ENCODE data around the gene MRPL45.
A peak's percentile ranks its signal among the peaks of the same experiment; 100 is the strongest.

Gene MRPL45

DNA sequence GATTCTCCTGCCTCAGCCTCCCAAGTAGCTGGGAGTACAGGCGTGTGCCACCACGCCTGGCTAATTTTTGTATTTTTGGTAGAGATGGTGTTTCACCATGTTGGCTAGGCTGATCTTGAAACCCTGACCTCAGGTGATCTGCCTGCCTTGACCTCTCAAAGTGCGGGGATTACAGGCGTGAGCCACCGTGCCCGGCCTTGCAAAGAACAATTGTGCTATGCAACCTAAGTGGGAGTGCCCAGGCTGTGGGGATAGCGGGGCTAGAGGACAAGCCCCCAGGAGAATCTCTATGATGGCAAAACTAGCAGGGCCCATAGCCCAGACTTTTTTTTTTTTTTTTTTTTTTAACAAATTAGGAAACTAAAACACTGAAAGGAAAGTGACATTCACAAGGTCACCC lies 48.8 kb downstream of the MRPL45 start:
- Histone ChIP-seq H3K27ac (ENCODE audit: poor library complexity, severe bottlenecking) (no peak overlapping the region), H3K4me1 (ENCODE audit: insufficient read depth, poor library complexity, severe bottlenecking) (no peaks in the 10 kb centered on the region), H3K9me3 (ENCODE audit: severe bottlenecking) (no peaks in the 10 kb centered on the region), H3K36me3 (ENCODE audit: low read depth) (no peaks in the 10 kb centered on the region), H3K4me3 (ENCODE audit: severe bottlenecking) (no peak overlapping the region), H3K27me3 (ENCODE audit: insufficient read depth, poor library complexity, severe bottlenecking) (no peaks in the 10 kb centered on the region)
- DNase-seq (ENCODE audit: low spot score) (no peak), ATAC-seq (ENCODE audit: low read depth) (no peak)
- TF ChIP-seq, protein P1, sequence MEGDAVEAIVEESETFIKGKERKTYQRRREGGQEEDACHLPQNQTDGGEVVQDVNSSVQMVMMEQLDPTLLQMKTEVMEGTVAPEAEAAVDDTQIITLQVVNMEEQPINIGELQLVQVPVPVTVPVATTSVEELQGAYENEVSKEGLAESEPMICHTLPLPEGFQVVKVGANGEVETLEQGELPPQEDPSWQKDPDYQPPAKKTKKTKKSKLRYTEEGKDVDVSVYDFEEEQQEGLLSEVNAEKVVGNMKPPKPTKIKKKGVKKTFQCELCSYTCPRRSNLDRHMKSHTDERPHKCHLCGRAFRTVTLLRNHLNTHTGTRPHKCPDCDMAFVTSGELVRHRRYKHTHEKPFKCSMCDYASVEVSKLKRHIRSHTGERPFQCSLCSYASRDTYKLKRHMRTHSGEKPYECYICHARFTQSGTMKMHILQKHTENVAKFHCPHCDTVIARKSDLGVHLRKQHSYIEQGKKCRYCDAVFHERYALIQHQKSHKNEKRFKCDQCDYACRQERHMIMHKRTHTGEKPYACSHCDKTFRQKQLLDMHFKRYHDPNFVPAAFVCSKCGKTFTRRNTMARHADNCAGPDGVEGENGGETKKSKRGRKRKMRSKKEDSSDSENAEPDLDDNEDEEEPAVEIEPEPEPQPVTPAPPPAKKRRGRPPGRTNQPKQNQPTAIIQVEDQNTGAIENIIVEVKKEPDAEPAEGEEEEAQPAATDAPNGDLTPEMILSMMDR (IDR thresholded peaks at IDR 0.05; ENCODE audit: poor library complexity, severe bottlenecking), result no peak

DNA sequence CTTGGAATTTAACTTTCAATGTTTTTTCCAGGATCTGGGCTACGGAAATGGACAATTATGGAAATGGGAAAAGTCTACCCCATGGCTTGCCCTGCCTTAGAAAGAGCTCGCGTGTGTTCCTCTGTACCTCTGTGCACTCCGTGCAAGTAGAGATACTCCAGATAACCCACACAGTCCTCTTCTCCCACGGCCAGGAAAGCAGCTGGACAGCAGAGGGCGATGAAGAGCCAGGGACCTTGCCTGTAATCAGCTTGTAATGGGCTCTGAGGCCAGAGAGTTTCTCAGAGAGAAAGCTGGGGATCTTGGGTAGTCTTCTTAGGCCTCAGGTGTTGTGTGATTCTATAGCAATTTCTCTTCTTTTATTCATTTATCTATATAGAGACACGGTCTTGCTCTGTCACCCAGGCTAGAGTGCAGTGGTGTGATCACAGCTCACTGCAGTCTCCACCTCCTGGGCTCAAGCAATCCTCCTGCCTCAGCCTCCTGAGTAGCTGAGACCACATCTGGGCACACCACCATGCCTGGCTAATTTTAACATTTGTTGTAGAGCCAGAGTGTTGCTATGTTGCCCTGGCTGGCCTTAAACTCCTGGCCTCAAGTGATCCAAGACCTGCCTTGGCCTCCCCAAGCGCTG lies 52.2 kb downstream of the MRPL45 start:
- ATAC-seq (ENCODE audit: low read depth), result peak; percentile 77
- Histone ChIP-seq H3K27me3 (ENCODE audit: insufficient read depth, poor library complexity, severe bottlenecking) (no peaks in the 10 kb centered on the region), H3K27ac (ENCODE audit: poor library complexity, severe bottlenecking) (no peak overlapping the region), H3K4me3 (ENCODE audit: severe bottlenecking) (no peak overlapping the region), H3K36me3 (ENCODE audit: low read depth) (no peaks in the 10 kb centered on the region), H3K9me3 (ENCODE audit: severe bottlenecking) (no peaks in the 10 kb centered on the region), H3K4me1 (ENCODE audit: insufficient read depth, poor library complexity, severe bottlenecking) (no peaks in the 10 kb centered on the region)
- TF ChIP-seq, protein P1 (IDR thresholded peaks at IDR 0.05; ENCODE audit: poor library complexity, severe bottlenecking), result peak; percentile 91
- no peak for DNase-seq (ENCODE audit: low spot score)

DNA sequence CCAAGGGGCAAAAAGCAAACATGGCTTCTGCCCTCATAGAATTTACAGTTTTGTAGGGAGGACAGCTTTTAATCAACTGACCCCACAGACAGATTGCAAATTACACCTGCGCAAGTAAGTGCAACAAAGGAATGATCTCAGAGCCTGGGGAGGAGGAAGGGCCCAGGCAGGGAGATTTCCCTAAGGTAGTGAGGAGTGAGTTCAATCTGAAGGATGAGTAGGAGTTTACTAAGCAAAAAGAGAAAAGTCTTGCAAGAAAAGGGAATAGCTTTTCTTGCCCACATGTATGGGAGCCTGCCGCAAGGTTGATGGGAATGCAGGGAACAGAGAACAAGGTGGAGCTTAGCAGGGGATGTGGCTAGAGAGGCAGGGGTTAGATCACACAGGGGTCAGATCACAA lies 53.1 kb downstream of the MRPL45 start:
- TF ChIP-seq, protein P1 (IDR thresholded peaks at IDR 0.05; ENCODE audit: poor library complexity, severe bottlenecking), result no peak
- Histone ChIP-seq H3K36me3 (ENCODE audit: low read depth) (no peaks in the 10 kb centered on the region), H3K27ac (ENCODE audit: poor library complexity, severe bottlenecking) (no peak overlapping the region), H3K9me3 (ENCODE audit: severe bottlenecking) (no peaks in the 10 kb centered on the region), H3K4me3 (ENCODE audit: severe bottlenecking) (no peak overlapping the region), H3K27me3 (ENCODE audit: insufficient read depth, poor library complexity, severe bottlenecking) (no peaks in the 10 kb centered on the region), H3K4me1 (ENCODE audit: insufficient read depth, poor library complexity, severe bottlenecking) (no peaks in the 10 kb centered on the region)
- ATAC-seq (ENCODE audit: low read depth) (no peak), DNase-seq (ENCODE audit: low spot score) (no peak)

DNA sequence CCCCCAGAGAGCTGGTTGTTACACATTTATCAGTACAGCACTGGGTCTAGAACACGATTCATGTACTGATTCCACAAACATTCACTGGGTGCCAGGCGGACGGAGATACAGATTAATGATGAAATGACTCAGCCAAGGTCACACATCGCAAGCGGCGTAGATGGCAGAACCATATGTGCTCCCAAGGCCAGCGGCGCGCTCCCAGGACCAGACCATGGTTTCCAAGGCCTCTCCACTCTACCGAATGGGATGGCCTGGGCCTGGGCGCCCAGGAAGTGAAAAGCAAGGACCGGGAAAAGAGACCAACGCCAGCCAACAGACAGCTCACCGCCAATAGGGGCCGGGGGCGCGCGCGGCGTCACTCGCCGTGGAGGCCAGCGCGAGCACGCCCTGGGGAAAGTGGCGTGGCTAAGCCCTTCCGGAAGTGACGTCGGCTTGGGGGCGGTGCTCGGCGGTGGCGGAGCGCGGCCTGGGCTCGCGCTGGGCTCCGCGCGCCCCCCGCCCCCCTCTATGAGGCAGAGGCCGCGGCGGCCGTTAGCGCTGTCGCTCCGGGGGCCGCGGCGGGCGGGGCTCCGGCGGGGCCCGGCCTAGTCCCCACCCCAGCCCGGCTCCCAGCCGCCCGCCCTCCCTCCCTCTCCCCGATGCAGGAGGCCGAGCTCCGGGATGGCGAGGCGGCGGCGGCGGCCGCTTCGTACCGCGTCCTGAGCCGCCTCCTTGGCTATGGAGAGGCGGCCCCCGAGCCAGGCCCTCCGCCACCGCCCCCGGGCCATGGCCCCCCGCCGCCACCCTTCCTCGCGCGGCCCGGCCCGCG lies 54.6 kb downstream of the MRPL45 start, which contains the start of gene SOCS7:
Gene SOCS7, plus strand, starts transcription at position 433 of the 811 bp plus-strand sequence. Its CDS starts 209 bp downstream, at position 642.
- DNase-seq (ENCODE audit: low spot score) (peak; percentile 88), ATAC-seq (ENCODE audit: low read depth) (peak; percentile 76)
- TF ChIP-seq, protein P1 (IDR thresholded peaks at IDR 0.05; ENCODE audit: poor library complexity, severe bottlenecking), result no peak
- no peaks in the 10 kb centered on the region for H3K4me1 ChIP-seq (ENCODE audit: insufficient read depth, poor library complexity, severe bottlenecking)
- H3K27ac ChIP-seq (ENCODE audit: poor library complexity, severe bottlenecking), result peak within 1 kb of the TSS; percentile 40
- H3K9me3 ChIP-seq (ENCODE audit: severe bottlenecking), result no peaks in the 10 kb centered on the region
- H3K36me3 ChIP-seq (ENCODE audit: low read depth), result no peaks in the 10 kb centered on the region
- peak within 1 kb of the TSS; percentile 76 for H3K4me3 ChIP-seq (ENCODE audit: severe bottlenecking)
- H3K27me3 ChIP-seq (ENCODE audit: insufficient read depth, poor library complexity, severe bottlenecking), result no peaks in the 10 kb centered on the region

All from RWPE2 (cell line).